Occipital lobe (tissue), 2 donors: ENCODE measurements around the gene SLC5A5. TPM values are rescaled to one million over a fixed set of nuclear protein-coding genes. Genes with fewer than 3 reads are reported as not detected.

Source experiments
- DNase-seq: peaks from one replicate; lab custom pipeline; 2025; lab: John Stamatoyannopoulos, UW
- total RNA-seq: library from RNA; depleted of rRNA; stranded (reverse); fragments of >200 nt; gene quantifications from one replicate; pipeline ENCODE4 v1.2.3, GENCODE V29; 2014

Gene SLC5A5
- total RNA-seq, 1 donor from 2014 or later, result 1.9 TPM

DNA sequence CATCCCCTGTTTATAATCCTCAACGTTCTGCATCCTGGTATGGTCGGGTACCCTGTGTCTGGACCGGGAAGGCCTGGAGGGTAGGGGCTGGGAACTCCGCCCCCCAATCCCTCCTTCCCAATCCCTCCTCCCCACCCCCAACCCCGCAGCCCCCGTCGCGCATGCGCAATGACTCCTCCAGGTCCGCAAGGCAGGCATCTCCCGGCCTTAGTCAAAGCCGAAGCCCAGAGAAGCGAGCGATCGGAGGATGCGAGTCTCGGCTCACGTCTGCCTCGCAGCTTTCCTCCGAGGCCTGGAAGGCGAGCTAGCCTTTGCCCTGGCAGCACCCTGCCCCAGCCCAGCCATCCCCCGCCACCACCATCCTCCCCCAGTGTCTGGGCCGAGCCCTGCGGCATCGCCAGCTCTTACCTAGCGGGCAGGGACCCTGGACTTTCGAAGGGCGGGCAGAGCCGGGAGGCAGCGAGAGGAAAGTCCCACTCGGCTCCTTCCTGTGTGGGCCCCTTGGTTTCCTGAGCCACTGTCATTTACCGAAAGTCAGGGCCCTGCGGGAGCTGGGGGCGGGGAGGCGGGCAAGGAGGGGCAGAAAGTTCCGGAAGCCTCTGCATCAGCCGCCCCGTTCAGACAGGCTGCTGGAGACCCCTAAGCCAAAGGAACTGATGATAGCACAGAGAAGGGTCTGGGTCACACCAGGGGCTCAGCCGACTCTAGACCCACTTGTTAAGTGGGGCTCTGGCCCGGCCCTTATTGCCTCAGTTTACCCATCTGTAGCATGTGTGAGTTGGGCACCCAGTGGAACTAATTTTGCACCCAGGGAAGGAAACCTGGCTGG lies 24.0 kb upstream of the SLC5A5 start, which contains the start of gene JAK3:
JAK3 (minus strand) TSS at position 445 of the 829 bp plus-strand sequence. CDS start 3,565 bp downstream, outside the sequence.
- DNase-seq, result peak; percentile 17

DNA sequence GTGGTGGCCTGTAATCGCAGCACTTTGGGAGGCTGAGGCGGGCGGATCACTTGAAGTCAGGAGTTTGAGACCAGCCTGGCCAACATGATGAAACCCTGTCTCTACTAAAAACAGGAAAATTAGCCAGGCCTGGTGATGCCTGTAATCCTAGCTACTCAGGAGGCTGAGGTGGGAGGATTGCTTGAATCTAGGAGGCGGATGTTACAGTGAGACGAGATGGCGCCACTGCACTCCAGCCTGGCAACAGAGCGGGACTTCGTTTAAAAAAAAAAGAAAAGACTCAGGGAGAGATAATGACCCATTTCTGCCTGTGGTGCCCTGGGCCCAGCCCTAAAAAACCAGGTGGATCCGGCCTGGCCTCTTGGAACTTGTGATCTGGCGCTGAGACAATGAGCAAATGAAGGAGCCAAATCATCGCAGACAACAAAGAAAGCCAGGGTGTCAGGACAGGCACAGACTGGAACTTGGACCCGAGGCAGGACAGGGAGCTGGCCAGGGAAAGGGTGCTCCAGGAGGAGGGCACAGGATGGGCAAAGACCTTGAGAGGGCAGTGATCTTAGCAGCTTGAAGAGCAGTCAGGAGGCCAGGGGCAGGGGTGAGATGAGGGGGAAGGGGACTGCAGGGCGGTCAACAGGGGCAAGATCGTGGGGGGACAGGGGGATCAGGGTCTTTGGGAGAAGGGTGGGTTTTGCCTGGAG lies 23.0 kb upstream of the SLC5A5 start:
- no peak for DNase-seq

- DNase-seq, result no peak
Measured at GRCh38 chr19:17854061-17854460, 17.7 kb upstream of the SLC5A5 start.

- DNase-seq, result peak; percentile 71
Measured at GRCh38 chr19:17855280-17856152, 16.2 kb upstream of the SLC5A5 start.

DNA sequence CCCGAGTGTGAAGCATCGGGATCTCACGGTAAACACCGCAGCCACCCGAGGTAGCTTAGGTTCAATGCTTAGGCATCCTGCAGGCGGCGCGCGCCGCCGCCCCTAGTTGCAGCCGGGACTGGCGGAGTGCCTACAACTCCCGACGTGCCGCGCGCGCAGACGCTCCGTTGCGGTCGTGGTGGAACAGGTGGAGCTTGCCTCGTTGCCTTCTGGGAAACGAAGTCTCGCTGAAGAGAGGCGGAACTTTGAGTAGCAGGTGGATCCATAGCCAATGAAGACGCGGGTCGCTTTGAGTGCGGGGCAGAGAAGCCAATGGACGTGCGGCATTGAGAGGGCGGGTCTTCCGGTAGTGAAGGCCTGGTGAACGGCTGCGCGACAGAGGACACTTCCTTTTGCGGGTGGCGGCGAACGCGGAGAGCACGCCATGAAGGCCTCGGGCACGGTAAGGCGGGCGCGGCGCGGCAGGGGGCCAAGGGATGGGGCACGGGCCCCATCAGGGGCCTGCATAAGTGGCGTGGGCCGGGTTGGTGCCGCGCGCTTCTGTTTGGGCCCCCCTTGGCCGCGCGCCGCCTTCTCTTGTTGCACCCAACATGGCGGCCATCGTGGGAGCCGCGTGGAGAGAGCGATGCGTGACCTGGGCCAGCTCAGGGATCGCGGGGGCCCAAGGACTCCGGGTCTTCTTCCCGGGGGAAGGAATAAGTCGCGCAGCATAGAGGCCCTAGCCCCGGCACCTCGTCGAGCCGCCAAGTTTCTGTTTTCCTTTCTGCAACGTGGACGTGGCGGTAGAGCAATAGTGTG lies 12.0 kb upstream of the SLC5A5 start, which contains the start of gene RPL18A:
RPL18A (plus strand) TSS at position 378 of the 798 bp plus-strand sequence; CDS start at position 425, 47 bp downstream.
- DNase-seq, result peak; percentile 99

GRCh38 chr19:17860331-17860992 lies 11.3 kb upstream of the SLC5A5 start:
- no peak for DNase-seq

DNA sequence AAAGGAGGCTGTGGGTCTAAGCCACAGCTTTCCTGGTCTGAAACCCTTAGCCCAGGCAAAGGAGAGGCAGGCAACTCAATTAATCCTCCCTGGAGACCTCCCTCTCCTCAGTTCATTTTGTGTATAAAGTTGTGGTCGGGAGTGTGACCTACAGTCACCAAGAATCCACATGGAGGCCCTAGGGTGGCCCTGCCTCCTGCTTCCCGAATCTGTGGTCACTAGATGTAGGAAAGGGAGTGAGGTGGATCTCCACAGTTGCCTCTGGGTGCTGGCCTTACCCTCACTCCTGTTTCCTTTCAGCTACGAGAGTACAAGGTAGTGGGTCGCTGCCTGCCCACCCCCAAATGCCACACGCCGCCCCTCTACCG lies 10.8 kb upstream of the SLC5A5 start:
- no peak for DNase-seq

GRCh38 chr19:17861542-17862402 lies 10.0 kb upstream of the SLC5A5 start:
- DNase-seq, result no peak

GRCh38 chr19:17862711-17863519 lies 8.8 kb upstream of the SLC5A5 start:
- no peak for DNase-seq

DNA sequence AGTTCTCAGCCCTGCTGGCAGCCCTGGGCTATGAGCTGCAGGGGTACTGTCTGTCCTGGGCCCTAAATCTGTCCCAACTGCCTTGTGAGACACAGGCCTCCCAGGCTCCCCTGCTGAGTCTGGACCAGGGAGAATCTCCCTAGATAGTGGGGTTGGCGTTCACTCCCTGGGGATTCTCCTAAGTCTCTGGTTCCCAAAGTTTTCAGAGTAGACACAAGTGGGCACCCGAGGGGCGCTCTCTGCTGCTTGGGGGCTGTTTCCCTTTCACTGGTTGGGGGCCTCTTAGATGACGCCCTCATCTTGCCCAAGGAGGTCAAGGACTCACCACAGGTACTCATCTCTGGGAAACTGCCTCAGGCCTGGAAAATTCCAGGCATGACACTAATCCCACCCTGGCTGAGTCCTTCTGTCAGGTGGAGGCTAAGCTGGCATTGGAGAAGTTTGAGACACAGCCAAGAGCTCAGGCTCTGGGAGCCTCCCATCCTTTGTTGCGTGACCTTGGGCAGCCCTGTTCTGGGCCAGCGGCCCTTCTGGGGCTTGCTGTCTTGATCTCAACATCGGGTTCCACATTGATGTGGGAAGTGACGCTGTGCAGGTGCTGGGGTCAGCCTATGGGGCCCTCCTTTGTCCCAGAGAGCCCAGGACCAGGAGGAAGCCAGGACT lies 8.1 kb upstream of the SLC5A5 start:
- no peak for DNase-seq

GRCh38 chr19:17865364-17866311 lies 6.1 kb upstream of the SLC5A5 start:
- no peak for DNase-seq

GRCh38 chr19:17866312-17866963 lies 5.3 kb upstream of the SLC5A5 start:
- DNase-seq, result no peak

- DNase-seq, result no peak
Measured at GRCh38 chr19:17866964-17867486, 4.7 kb upstream of the SLC5A5 start.

DNA sequence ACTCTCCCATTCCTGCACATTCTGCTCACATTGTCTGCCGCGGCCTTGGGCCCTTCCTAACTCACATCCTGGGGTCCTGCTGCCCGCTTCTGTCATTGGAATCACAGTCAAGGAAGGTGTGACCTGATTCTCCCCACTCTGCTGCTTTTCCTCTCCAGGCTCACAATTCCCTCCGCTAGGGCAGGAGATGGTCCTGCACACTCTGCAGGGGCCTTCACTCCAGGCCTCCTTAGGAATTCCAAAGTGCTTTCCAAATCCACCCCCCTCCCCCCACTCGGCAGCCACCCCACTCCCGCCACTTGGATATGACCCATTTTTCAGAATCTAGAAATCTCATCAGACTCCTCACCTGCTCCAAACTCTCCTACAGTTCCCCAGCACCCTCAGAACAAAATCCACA lies 3.1 kb upstream of the SLC5A5 start:
- DNase-seq, result no peak

GRCh38 chr19:17869114-17869608 lies 2.6 kb upstream of the SLC5A5 start:
- DNase-seq, result no peak
